ENCODE data around the gene SMYD3.

Gene SMYD3

GRCh38 chr1:246001837-246002230, 505.2 kb downstream of the SMYD3 start:
- no peak for DNase-seq

DNA sequence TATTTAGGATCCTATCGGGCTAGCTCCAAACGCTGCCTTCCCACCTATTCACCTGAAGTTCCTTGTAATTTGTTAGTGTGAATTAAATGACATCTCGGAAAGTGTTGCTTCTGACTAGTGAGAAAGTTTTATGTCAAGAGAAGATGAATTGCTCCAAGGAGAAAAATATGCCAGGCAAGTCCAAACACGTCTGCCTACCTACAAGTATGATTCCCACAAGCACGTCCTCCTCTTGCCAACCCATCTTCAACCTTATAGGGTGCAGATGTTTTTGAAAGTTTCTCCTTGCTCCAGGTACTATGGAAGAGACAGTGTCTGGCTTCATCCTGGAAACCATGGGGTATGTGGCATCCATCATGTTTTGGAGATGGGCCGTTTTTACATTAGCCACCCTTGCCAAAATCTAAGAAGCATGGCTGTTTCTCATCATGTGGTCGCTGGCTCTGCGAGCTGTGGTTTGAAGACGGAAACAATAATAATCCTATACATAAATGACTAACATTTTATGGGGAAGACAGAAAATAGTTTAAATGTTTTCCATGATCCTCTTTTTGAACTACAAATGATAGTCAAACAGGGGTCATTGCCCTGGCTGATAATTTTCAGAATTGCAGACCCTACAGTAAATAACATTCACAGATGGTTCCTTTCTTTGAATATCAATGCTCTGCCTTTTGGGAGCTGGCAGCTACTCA, 505.8 kb downstream of the SMYD3 start:
- DNase-seq, result no peak

DNA sequence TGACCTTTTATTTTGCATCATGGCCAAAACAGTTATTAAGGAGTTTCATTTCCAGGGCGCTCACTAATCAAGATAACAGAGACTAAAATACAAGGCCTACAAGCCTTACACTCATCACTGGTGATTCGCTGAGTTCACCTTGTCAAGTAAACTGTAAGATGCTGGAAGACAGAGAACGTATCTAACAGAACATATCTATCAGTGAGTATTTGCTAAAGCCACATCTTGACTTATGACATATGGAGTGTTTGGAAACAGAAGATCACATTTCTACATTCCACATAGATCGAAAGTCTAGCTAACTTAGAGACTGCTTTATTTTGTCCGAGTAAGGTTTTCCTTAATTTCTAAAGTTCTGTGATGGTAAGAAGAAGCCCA, 506.5 kb downstream of the SMYD3 start:
- DNase-seq, result no peak

DNA sequence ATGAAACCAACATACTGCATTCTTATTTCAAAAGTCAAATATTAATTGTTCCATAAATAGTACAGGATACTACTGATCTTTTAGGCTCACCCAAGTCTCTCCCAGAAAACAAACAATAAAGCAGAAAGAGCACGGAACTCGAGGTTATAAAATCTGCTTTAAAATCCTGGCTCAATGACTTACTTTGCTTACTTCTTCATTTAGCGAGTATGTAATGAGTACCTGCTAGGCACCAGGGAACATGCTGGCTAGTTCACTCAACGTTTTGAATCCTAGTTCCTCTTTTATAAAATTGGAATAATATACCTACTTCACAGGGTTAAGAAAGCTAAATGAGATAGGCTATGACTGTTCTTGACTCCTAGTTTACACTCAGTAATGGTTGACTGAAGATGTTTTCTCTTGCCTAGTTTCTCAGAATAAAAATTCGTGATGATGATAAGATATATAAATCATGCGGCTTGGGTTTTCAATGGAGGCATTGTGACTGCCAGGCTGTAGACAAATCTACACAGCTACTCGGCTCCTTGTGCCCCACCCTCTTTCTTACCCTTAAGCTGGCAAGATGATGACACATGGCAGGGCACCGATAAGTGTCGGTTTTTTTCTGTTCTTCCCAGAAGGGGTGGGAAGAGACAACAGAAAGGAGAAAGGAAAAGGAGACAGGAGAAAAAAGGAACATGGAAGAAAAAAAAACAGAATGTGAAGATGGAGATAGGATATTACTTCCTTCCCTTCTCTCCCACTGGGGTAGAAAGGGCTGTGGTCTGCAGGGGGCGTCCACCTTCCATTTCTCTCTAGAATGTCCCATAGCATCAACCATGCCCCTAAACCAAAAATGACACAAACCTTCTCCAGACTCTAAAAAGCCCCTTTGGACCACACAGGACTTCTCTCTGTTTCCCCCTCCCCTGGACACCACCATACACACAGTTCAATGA, 507.1 kb downstream of the SMYD3 start:
- no peak for DNase-seq

- DNase-seq, result no peak
Observed at GRCh38 chr1:245997471-245998258, 509.4 kb downstream of the SMYD3 start.

GRCh38 chr1:245996811-245997210, 510.3 kb downstream of the SMYD3 start:
- no peak for DNase-seq

DNA sequence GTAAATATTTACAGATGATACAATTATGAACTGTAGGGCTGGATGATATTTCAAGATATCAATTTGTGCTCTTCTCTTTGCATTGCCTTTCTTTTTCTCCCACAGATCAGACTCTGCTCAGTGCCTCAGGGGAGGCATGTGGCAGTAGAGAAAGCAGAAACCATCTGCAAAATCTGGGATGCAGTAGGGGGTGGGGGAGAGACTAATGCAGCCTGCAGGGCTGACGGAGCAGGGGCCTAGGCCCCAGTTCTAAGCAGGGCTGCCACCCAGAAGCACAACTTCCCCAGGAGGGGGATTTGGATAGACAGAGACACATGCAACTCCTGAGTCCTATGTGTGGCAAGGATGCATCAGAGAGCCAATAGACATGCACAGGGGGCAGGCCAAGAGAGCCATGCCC, 511.6 kb downstream of the SMYD3 start:
- no peak for DNase-seq

GRCh38 chr1:245991266-245991665, 515.8 kb downstream of the SMYD3 start:
- no peak for DNase-seq

DNA sequence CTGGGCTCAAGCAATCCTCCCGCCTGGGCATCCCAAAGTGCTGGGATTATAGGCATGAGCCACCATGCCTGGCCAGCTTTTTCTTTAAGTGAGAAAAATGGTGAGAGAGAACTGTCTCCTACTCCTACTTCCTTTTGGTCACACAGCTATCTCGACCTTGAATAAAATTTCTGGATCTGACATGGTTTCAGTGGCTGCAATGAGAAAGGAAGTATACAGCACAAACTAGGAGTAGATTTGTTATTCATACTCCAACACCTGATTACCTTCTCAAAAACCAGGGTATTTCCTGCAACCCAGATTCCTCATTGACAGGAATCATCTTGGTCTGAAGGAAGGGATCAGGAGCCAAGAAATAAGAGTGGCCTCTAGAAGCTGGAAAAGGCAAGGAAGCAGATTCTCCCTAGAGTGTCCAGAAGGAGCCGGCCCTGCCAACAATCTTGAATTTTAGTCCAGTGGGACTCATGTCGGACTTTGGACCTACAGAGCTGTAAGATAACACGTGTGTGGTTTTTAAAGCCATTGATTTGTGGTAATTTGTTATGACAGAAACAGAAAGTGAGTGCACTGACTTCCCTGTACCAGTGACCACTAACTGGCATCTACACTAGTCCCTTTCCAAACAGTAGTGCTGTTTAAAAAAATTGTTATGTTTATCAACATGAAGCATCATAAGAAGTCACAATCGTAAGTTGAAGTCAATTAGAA, 516.6 kb downstream of the SMYD3 start:
- DNase-seq, result no peak

GRCh38 chr1:245988393-245989078, 518.5 kb downstream of the SMYD3 start:
- no peak for DNase-seq

DNA sequence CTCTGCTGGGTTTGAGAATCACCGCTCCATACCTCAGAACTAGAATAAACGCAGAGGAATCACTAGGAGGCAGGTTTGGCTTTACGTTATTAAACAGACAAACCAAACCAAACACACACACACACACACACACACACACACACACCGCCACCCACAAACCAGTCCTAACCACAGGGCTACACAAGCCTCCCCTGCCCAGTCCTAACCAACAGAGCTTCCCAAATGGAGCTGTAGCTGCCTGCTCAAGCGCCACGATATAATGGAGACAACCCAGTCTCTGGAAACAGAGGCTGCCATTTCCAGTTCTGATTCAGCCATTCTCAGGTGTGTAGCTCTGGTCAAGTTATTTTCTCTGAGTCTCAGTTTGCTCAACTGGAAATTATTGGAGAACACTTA, 519.1 kb downstream of the SMYD3 start:
- no peak for DNase-seq

GRCh38 chr1:245987577-245987976, 519.5 kb downstream of the SMYD3 start:
- no peak for DNase-seq

DNA sequence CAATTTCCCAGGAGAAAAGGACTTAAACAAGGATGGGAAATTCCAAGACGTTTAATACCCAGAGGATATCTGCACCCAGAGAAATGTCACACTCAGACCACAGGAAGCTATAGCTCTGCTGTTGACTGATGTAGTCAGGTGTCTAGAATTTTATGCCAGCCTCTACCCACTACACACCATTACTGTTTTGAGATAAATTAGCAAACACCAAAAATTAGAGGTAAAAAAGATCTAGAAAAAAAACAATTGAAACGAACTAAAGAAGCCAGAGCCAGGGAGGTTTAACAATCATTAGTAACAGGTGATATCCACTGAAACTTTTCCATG, 519.9 kb downstream of the SMYD3 start:
- no peak for DNase-seq

GRCh38 chr1:245986404-245987218, 520.5 kb downstream of the SMYD3 start:
- DNase-seq, result no peak

DNA sequence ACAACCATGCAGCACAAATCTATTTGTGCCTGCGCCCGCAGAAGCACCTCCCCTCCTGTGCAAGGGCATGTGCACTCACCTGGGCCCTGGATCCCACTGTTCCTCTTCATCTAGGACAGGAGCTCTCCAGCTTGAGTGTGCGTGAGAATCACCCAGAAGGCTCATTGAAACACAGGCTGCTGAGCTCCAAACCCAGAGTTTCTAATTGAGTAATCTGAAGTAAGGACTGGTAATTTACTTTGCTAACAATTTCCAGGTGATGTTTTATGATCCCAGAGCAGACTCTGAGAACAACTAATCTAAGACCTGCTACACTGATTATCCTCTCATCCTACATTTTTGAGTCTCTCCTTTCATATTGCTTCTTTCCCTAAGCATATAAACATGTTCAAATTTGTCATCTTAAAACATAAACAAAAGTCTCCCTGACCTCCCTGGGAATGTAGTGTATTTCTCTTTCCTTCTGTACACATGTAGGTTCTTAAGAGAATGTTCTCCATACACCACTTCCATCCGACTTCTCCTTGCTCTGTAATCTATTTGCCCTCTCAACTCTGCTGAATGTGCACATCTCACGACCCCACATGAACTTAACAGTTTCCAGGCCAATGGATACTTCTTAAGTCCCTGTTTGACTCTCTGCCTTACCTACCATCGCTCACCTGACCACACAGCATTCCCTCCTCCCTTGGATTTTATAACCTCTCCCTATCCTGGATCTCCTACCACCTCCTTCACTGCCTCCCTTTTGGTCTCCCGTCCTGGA, 522.5 kb downstream of the SMYD3 start:
- no peak for DNase-seq

DNA sequence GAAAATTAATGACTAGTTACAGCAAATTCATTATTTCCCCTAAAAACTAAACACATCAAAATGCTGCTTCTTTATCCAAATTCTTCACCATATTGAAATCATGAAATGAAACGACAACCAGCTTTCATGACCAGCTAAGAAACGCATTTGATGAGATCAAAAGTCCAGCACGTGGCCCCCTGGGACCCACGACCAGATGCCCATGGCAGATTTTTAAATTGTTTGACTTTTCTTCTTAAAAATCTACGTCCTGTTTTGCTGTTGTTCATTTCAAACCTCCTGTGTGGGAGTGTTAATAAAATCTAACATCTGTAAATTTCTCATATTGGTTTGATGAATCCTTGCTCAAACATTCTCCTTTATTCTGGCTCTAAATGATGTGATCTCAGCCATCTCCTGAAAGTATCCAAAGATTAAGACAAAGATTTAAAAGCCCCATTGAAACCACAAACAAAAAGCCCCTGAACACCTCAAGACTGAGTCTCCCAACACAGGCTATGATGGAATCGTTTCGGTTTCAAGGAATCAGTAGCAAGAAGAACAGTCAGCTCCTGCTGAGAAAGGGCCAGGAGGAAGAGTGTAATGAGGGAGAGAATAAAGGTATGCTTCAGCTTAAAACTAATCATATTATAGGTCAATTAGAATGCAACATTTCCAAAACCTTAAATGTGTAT, 523.6 kb downstream of the SMYD3 start:
- DNase-seq, result no peak

DNA sequence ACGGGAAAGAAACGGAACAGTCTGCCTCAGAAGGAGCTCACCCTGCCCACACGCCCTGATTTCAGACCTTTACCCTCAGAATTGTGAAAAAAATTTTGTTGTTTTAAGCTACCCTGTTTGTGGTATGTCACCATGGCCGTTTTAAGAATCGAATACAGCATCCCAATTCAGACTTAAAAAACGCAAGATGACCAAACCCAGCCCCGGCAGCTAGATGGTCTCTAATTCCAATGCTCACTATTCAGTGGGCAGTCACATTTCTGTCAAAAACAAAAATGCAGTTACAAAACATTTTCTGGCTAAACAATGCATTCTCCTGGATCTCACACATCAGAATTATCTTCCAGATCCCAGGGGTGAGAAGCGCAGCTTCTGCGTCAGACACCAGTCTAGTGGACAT, 527.5 kb downstream of the SMYD3 start:
- no peak for DNase-seq

DNA sequence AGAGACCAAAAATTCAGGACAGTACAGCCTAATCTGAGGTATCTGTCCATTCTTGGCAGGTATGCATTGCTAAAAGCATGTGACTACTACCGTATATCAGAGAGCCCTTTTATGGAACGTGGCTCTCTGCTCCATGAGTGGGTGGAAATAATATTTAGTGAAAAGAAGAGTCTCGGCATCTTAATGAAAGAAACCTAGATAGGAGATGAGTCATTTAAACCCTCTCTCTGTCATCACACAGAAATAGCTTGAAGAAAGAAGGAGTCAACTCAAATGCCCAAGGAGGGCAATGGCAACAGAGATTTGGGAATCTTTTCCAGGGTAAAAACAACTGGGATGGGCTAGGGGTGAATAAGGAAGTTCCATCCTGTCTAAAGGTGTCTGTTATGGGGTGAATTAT, 528.2 kb downstream of the SMYD3 start:
- no peak for DNase-seq

DNA sequence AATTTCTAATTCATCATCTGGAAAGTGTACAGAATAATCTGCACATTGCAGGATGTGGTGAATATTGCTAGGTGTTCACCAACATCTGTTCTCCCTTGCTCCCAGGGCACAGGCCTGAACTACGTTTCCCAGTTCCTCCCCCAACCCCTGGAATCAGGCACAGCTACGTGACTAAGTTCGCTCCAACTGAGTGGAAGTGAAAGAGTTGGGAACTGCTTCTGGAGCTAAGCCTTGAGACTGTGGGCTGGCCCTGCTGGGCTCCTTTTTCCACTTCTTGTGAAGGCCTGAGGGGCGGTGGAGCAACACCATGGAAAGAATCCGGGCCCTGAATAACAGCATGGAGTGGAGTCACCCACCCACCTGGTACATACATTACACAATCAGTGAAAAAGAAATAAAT, 534.6 kb downstream of the SMYD3 start:
- no peak for DNase-seq

- DNase-seq, result no peak
Observed at GRCh38 chr1:245971711-245972085, 535.4 kb downstream of the SMYD3 start.

Measured in NCI-H1105 treated with DMSO at 0.1 percent for 48 hours (cell line).